GM12801 (cell line): Measurements from ENCODE around the gene GLYR1.

ENCODE experiments used
- CTCF ChIP-seq: IDR thresholded peaks from one replicate; pipeline ENCODE4 v1.5.1; 2011; ENCODE audit warnings: control low read depth; ENCODE audit not compliant: insufficient read length; ENCODE audit errors: extremely low read depth

The GLYR1 gene

GRCh38 chr16:4828567-4829321 lies 18.3 kb downstream of the GLYR1 start:
- no peak for TF ChIP-seq CTCF

GRCh38 chr16:4826980-4827379 lies 20.1 kb downstream of the GLYR1 start:
- TF ChIP-seq CTCF: no peak

GRCh38 chr16:4826526-4826925 lies 20.6 kb downstream of the GLYR1 start:
- TF ChIP-seq CTCF: no peak

- TF ChIP-seq CTCF: no peak
Measured at GRCh38 chr16:4825196-4825595, 21.9 kb downstream of the GLYR1 start.

GRCh38 chr16:4820652-4821051 lies 26.4 kb downstream of the GLYR1 start:
- TF ChIP-seq CTCF: no peak

- no peak for TF ChIP-seq CTCF
Measured at GRCh38 chr16:4814542-4815173, 32.4 kb downstream of the GLYR1 start.

GRCh38 chr16:4814046-4814445 lies 33.0 kb downstream of the GLYR1 start:
- no peak for TF ChIP-seq CTCF
